NCI-H1436 (cell line): ENCODE measurements around the gene IRAK1BP1.
"Not testable (repeated sequence)": the region's sequence is repeated elsewhere in the genome, so short reads cannot be mapped to it uniquely, and the experiment has no call there.

Source experiments
- DNase-seq: peaks from one replicate; lab custom pipeline; 2025; lab: John Stamatoyannopoulos, UW

IRAK1BP1 gene

GRCh38 chr6:78889901-78890300 lies 22.6 kb downstream of the IRAK1BP1 start:
- DNase-seq = not testable (repeated sequence)

GRCh38 chr6:78896227-78896626 lies 28.9 kb downstream of the IRAK1BP1 start:
- DNase-seq = no peak

GRCh38 chr6:78908621-78909020 lies 41.3 kb downstream of the IRAK1BP1 start:
- DNase-seq = no peak

GRCh38 chr6:78909391-78909790 lies 42.0 kb downstream of the IRAK1BP1 start:
- no peak for DNase-seq

GRCh38 chr6:78910010-78910409 lies 42.7 kb downstream of the IRAK1BP1 start:
- DNase-seq = no peak

GRCh38 chr6:78910591-78911171 lies 43.3 kb downstream of the IRAK1BP1 start:
- DNase-seq = no peak

- no peak for DNase-seq
Measured at GRCh38 chr6:78911218-78911940, 44.0 kb downstream of the IRAK1BP1 start.

- DNase-seq = no peak
Measured at GRCh38 chr6:78916411-78916810, 49.1 kb downstream of the IRAK1BP1 start.

GRCh38 chr6:78917788-78918187 lies 50.4 kb downstream of the IRAK1BP1 start:
- no peak for DNase-seq

- DNase-seq = not testable (repeated sequence)
Measured at GRCh38 chr6:78921168-78921567, 53.8 kb downstream of the IRAK1BP1 start.

- no peak for DNase-seq
Measured at GRCh38 chr6:78925317-78925716, 58.0 kb downstream of the IRAK1BP1 start.

GRCh38 chr6:78935553-78935952 lies 68.2 kb downstream of the IRAK1BP1 start:
- DNase-seq = no peak

- no peak for DNase-seq
Measured at GRCh38 chr6:78936515-78936914, 69.2 kb downstream of the IRAK1BP1 start.

- no peak for DNase-seq
Measured at GRCh38 chr6:78942446-78942845, 75.1 kb downstream of the IRAK1BP1 start.

GRCh38 chr6:78947529-78947928 lies 80.2 kb downstream of the IRAK1BP1 start:
- DNase-seq = no peak

- no peak for DNase-seq
Measured at GRCh38 chr6:78947962-78948361, 80.6 kb downstream of the IRAK1BP1 start.

GRCh38 chr6:78948785-78949184 lies 81.4 kb downstream of the IRAK1BP1 start:
- DNase-seq = no peak

- DNase-seq = no peak
Measured at GRCh38 chr6:78952362-78952761, 85.0 kb downstream of the IRAK1BP1 start.
